Heart left ventricle (tissue), 16 donors: ENCODE measurements around the gene SBK3. TPM values are rescaled to one million over a fixed set of nuclear protein-coding genes. Genes with fewer than 3 reads are reported as not detected.

ENCODE experiments used
- ATAC-seq, 4 donors: fragments of 200-7000 bp; cut with Tn5 transposase; one replicate each; pipeline ENCODE4 v1.9.1; 2020 to 2022; ENCODE audit warnings: moderate library complexity in 4 of 4, mild to moderate bottlenecking in 3 of 4, moderate number of reproducible peaks in 1 of 4
- DNase-seq, 5 donors: peaks; one replicate each; pipeline ENCODE4 v3.0.0-alpha.2; 2020
- H3K27ac ChIP-seq, 12 donors: fragments of 200-600 bp; sonication (generic) in 4 of 12; one replicate each; pipeline versions ENCODE4 v1.5.0 to v1.8.0; 2016 to 2022; ENCODE audit warnings: mild to moderate bottlenecking in 2 of 12
- H3K27me3 ChIP-seq, 9 donors: fragments of 200-600 bp; sonication (generic) in 2 of 9; one replicate each; pipeline versions ENCODE4 v1.5.1 to v1.8.0; 2016 to 2022; ENCODE audit warnings: mild to moderate bottlenecking in 3 of 9
- H3K36me3 ChIP-seq, 9 donors: fragments of 200-600 bp; sonication (generic) in 2 of 9; one replicate each; pipeline versions ENCODE4 v1.5.0 to v1.8.0; 2018 to 2022; ENCODE audit warnings: mild to moderate bottlenecking in 2 of 9
- H3K4me1 ChIP-seq, 12 donors: fragments of 200-600 bp; sonication (generic) in 4 of 12; one replicate each; pipeline versions ENCODE4 v1.5.0 to v1.8.0; 2016 to 2022; ENCODE audit warnings: mild to moderate bottlenecking in 3 of 12
- H3K4me3 ChIP-seq, 12 donors: fragments of 200-600 bp; sonication (generic) in 4 of 12; one replicate each; pipeline versions ENCODE4 v1.5.0 to v1.8.0; 2017 to 2022; ENCODE audit warnings: mild to moderate bottlenecking in 9 of 12, moderate library complexity in 4 of 12
- H3K9me3 ChIP-seq, 12 donors: fragments of 200-600 bp; sonication (generic) in 4 of 12; one replicate each; pipeline versions ENCODE4 v1.5.0 to v1.8.0; 2016 to 2022; ENCODE audit warnings: mild to moderate bottlenecking in 1 of 12
- POLR2A ChIP-seq, 2 donors: fragments of 450-650 bp; IDR thresholded peaks; one replicate each; pipeline ENCODE4 v1.6.1; 2017; ENCODE audit warnings: antibody characterized with exemption in 2 of 2, mild to moderate bottlenecking in 2 of 2, moderate library complexity in 2 of 2
- WGBS, 4 donors: extraction: QIAGEN DNeasy Blood & Tissue Kit in 2 of 4; methylation state at CpG; one replicate each; pipeline versions ENCODE4 v1.1.5 to v1.1.7; 2013 to 2018; 5-methylcytosine and 5-hydroxymethylcytosine counted together
- intact Hi-C, 10 donors: fragments of 100-400 bp; cut with DNase I; formaldehyde crosslinking; loops; one replicate each; pipeline versions ENCODE4 v1.11.1 to v1.14.2; 2022
- polyA plus RNA-seq, 2 donors: library from polyadenylated mRNA; stranded (reverse); fragments of 200-250 nt; gene quantifications; one replicate each; pipeline ENCODE4 v1.2.3, GENCODE V29; 2013
- total RNA-seq, 9 donors: library from RNA; depleted of rRNA in 2 of 9; stranded (reverse); fragments of >200 nt in 2 of 9; fragmentation: NEBNext Ultra II Directional in 3 of 9; extraction: Animal tissue kit (Norgen Biotek cat#: 25700) in 3 of 9; gene quantifications; one replicate each; pipeline versions ENCODE4 v1.1.0 to v1.2.4, GENCODE V29; 2016 to 2023
- TF ChIP-seq, protein P1 (sequence below), 12 donors: fragments of 200-600 bp; sonication (generic) in 4 of 12; IDR thresholded peaks; one replicate each; pipeline versions ENCODE4 v1.5.0 to v1.8.0; 2018 to 2022; ENCODE audit warnings: antibody characterized with exemption in 12 of 12, mild to moderate bottlenecking in 5 of 12
- donor health status: ischemic (EF 13 %, LVEDD 7.1; RV severe dilation, severe dysfunction).
- donor health status: healthy with polysubstance abuse.
- donor health status: DM: no; HTN: yes; CAD: no.
- donor health status: DM: no; HTN: no; CAD: no.
- donor health status: ischemic (EF 25% LVEDD 6.9; RV normal size, moderate dysfunction).
- donor health status: ischemic (EF 25% LVEDD 5.7; RV mildly dilated, moderate dysfunction).
- donor health status: healthy.
- donor health status: DM: yes; HTN: yes; CAD: no.
- donor health status: ischemic (EF 35%, LVEDD 5.7; RV mildly dilated, moderate dysfunction).
- donor health status: nonischemic (EF 11% LVEDD 7.7; RV severe dilation, severe dysfunction).
- donor health status: DM: yes; HTN: yes; CAD: no.
- donor health status: PGD.
- donor health status: ischemic (EF 29% LVEDD 5.4; RV normal size, mild dysfunction).
- donor health status: nonischemic (EF 23%, LVEDD 6.1; RV moderate dilation, normal function).

Gene SBK3
- total and polyA plus RNA-seq, 11 donors = 2.4 to 14.3 (median 7.5) TPM

DNA sequence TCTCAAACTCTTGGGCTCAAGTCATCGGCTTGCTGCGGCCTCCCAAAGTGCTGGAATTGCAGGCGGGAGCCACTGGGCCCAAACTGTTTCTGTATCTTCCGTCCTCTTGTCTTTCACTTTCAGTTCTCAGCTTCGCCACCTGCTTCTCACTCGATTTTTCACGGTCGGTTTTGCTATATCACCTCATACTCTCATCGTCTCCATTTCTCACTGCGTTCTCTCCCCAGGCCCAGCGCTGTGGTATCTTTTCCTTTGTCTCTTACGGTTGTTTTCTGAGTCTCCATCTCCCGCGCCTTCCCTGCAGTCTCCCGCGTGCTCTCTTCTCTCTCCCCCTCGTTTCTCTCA lies 42.2 kb downstream of the SBK3 start:
- no peak for TF ChIP-seq POLR2A (IDR thresholded peaks at IDR 0.05)
- TF ChIP-seq, protein P1, sequence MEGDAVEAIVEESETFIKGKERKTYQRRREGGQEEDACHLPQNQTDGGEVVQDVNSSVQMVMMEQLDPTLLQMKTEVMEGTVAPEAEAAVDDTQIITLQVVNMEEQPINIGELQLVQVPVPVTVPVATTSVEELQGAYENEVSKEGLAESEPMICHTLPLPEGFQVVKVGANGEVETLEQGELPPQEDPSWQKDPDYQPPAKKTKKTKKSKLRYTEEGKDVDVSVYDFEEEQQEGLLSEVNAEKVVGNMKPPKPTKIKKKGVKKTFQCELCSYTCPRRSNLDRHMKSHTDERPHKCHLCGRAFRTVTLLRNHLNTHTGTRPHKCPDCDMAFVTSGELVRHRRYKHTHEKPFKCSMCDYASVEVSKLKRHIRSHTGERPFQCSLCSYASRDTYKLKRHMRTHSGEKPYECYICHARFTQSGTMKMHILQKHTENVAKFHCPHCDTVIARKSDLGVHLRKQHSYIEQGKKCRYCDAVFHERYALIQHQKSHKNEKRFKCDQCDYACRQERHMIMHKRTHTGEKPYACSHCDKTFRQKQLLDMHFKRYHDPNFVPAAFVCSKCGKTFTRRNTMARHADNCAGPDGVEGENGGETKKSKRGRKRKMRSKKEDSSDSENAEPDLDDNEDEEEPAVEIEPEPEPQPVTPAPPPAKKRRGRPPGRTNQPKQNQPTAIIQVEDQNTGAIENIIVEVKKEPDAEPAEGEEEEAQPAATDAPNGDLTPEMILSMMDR (IDR thresholded peaks at IDR 0.05) = no peak
- Histone ChIP-seq H3K4me1 (peaks cover 0 to 12% (median 5%) of the 10 kb centered on the region in 12 donors), H3K9me3 (no peaks in the 10 kb centered on the region), H3K27me3 (no peaks in the 10 kb centered on the region), H3K27ac (no peak overlapping the region), H3K36me3 (peaks cover 0 to 39% (median 16%) of the 10 kb centered on the region in 9 donors), H3K4me3 (peak overlapping the region in 2 of 12 donors; percentile 55 to 60)
- WGBS, 4 donors = 80 to 91% (median 85%) methylated on average over 17 of the region's 17 CpGs
- DNase-seq = no peak
- ATAC-seq = no peak
- intact Hi-C loops = loop anchor here in 7 of 10 donors (2.0 to 10.0 kb wide), 7 partner anchors 26 to 621 kb away; partner anchors contain the start of gene ZNF628 (in 1 of the 7)

DNA sequence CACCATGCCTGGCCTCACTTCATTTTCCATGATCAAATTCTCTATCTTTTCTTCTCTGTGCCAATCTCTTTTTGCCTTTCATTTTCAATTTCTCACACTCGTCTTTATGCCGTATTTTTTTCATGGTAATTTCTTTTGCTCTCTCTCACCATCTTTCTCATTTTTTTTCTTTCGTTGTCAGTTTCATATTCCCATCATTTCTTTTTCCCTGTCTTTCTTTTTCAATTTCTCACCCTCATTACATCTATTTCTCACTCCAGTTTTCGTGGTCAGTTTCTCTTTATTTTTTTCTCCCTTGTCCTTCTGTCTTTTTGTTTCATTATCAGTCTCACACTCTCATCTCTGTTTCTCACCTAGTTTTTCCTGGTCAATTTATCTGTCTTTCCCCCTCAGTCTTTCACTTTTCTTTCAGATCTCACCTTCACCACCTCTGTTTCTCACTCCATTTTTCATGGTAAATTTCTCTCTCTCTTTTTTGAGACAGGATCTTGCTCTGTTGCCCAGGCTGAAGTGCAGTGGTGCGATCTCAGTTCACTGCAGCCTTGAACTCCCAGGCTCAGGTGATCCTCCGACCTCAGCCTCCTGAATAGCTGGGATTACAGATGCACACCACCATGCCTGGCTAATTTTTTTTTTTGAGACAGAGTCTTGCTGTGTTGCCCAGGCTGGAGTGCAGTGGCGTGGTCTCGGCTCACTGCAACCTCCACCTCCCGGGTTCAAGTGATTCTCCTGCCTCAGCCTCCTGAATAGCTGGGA lies 43.0 kb downstream of the SBK3 start:
- H3K4me3 ChIP-seq = no peak overlapping the region
- DNase-seq = no peak
- H3K27ac ChIP-seq = no peak overlapping the region
- ATAC-seq = no peak
- 94 to 96% (median 94%) methylated on average over 9 of the region's 9 CpGs for WGBS, 4 donors
- TF ChIP-seq POLR2A (IDR thresholded peaks at IDR 0.05) = no peak
- TF ChIP-seq, protein P1 (IDR thresholded peaks at IDR 0.05) = no peak
- peaks cover 0 to 12% (median 5%) of the 10 kb centered on the region in 12 donors for H3K4me1 ChIP-seq
- intact Hi-C loops = loop anchor here in 7 of 10 donors (2.0 to 10.0 kb wide), 7 partner anchors 26 to 620 kb away; partner anchors contain the start of gene ZNF628 (in 1 of the 7)
- H3K27me3 ChIP-seq = no peaks in the 10 kb centered on the region
- H3K36me3 ChIP-seq = peaks cover 0 to 42% (median 16%) of the 10 kb centered on the region in 9 donors
- H3K9me3 ChIP-seq = no peaks in the 10 kb centered on the region

DNA sequence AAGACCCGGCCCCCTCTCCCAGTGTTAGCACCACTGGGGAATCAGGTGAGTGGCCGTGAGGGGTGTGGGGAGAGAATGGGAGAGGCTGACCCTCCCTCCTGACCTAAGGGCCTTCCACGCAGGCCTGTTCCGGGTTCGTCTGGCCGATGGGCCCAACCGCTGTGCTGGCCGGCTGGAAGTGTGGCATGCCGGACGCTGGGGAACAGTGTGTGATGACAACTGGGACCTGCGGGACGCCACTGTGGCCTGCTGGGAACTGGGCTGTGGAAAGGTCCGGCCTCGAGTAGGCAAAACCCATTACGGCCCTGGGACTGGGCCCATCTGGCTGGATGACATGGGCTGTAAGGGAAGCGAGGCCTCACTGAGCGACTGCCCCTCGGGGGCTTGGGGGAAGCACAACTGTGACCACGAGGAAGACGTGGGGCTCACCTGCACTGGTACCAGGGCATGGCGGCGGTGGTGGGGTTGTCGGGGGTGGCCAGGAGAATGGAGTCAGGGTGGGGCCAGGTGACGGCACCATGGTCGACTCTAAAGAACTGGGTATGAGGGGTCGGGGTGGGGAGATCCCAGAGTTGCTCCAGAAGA lies 44.9 kb downstream of the SBK3 start:
- Histone ChIP-seq H3K4me1 (peaks cover 0 to 12% (median 5%) of the 10 kb centered on the region in 12 donors), H3K27me3 (no peaks in the 10 kb centered on the region), H3K36me3 (peaks cover 0 to 51% (median 16%) of the 10 kb centered on the region in 9 donors), H3K4me3 (no peak overlapping the region), H3K9me3 (no peaks in the 10 kb centered on the region), H3K27ac (no peak overlapping the region)
- WGBS, 4 donors = 89 to 96% (median 94%) methylated on average over 15 to 26 of the region's 26 CpGs
- DNase-seq = peak in 1 of 5 donors; percentile 42
- intact Hi-C loops = loop anchor here in 7 of 10 donors (5.0 to 10.0 kb wide), 5 partner anchors 33 to 618 kb away; no protein-coding TSS in a partner anchor
- TF ChIP-seq, protein P1 (IDR thresholded peaks at IDR 0.05) = no peak
- no peak for TF ChIP-seq POLR2A (IDR thresholded peaks at IDR 0.05)
- ATAC-seq = no peak

DNA sequence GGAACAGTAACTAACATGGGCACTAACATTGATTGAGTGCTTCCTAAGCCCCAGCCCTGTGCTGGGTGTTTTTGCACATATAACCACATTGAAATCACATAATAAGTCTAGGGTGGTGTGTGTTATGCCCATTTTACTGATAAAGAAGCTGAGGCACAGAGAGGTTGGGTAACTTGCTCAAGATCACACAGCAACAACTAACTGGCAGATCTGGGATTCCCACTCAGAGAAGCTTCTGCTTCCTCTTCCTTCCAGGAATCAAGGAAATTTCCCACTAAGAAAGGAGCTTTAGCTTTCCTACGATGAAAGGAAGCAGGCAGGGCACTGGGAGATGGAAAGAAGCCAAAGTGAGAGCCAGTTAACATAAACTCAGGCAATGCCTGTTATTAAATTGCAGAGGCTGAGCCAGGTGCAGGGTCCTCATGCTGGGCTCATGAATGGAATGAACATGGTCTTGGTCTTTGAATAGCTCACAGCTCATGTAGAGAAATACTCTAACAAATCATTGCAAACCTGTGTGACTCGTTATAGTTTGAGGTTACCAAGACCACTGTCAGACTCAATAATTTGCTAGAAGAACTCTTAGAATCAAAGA lies 47.0 kb downstream of the SBK3 start:
- peaks cover 0 to 16% (median 5%) of the 10 kb centered on the region in 12 donors for H3K4me1 ChIP-seq
- ATAC-seq (no peak), DNase-seq (no peak)
- 41 to 64% (median 47%) methylated on average over 2 of the region's 2 CpGs for WGBS, 4 donors
- peaks cover 0 to 9% (median 0%) of the 10 kb centered on the region in 9 donors for H3K27me3 ChIP-seq
- intact Hi-C loops = no loop called here
- H3K4me3 ChIP-seq = no peak overlapping the region
- no peak overlapping the region for H3K27ac ChIP-seq
- H3K9me3 ChIP-seq = no peaks in the 10 kb centered on the region
- TF ChIP-seq POLR2A (IDR thresholded peaks at IDR 0.05) = no peak
- TF ChIP-seq, protein P1 (IDR thresholded peaks at IDR 0.05) = no peak
- H3K36me3 ChIP-seq = peaks cover 0 to 51% (median 16%) of the 10 kb centered on the region in 9 donors
